Keratinocyte (primary cell): ENCODE data around the gene CDH22.

ENCODE experiments used
- CTCF ChIP-seq, 3 experiments: IDR thresholded peaks in 1 of 3; conservative IDR thresholded peaks in 1 of 3; optimal IDR thresholded peaks in 1 of 3; 2 replicates in 2 of 3; 3 replicates in 1 of 3; pipeline versions ENCODE3 to v1.5.1; 2011; ENCODE audit warnings: low read length in 3 of 3, mild to moderate bottlenecking in 3 of 3, moderate library complexity in 2 of 3, control low read depth in 1 of 3, inconsistent platforms in 1 of 3; ENCODE audit not compliant: insufficient read depth in 2 of 3; ENCODE audit errors: extremely low read depth in 1 of 3
- EZH2 ChIP-seq: IDR thresholded peaks from one replicate; pipeline ENCODE4 v1.6.1; 2012; ENCODE audit warnings: inconsistent platforms, mild to moderate bottlenecking, low read length, moderate library complexity

DNA sequence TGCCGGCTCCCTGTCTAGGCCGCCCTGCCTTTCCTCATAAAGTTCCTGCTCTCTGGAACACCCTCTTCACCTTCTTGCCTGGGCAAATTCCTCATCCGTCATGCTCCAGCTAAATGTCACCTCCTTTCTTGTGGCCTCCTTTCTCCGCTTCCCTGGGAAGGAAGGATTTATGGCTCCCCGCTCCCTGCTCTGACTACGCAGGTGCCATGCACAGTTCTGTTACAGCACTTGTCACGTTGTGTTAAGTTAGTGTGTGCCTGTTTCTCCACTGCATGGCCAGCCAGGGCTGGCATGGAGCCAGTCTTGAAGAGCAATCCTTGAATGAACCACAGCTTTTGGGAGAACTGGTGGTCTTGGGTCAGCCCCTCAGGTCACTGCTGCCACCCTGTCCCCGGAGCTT, 128.4 kb downstream of the CDH22 start:
- TF ChIP-seq EZH2 (no peak), CTCF (optimal IDR thresholded peaks at IDR 0.05 in 1 of 3, IDR thresholded peaks at IDR 0.05 in 1 of 3, conservative IDR thresholded peaks at IDR 0.05 in 1 of 3; ENCODE audit: extremely low read depth in 1 of 3, insufficient read depth in 2 of 3, low read length in 3 of 3) (no peak)
